Right lobe of liver (tissue), 6 donors: ENCODE measurements around the gene ARMH4. TPM values are rescaled to one million over a fixed set of nuclear protein-coding genes. Genes with fewer than 3 reads are reported as not detected.

ENCODE experiments used
- ATAC-seq, 4 donors: fragments of 200-7000 bp; cut with Tn5 transposase; one replicate each; pipeline ENCODE4 v1.9.1; 2020; ENCODE audit warnings: mild to moderate bottlenecking in 4 of 4, moderate library complexity in 4 of 4
- DNase-seq, 3 donors: peaks; one replicate each; pipeline ENCODE4 v3.0.0-alpha.2; 2020
- H3K27ac ChIP-seq, 3 donors: fragments of 200-600 bp; one replicate each; pipeline ENCODE4 v1.8.0; 2022
- H3K27me3 ChIP-seq, 2 donors: fragments of 200-600 bp; one replicate each; pipeline ENCODE4 v1.8.0; 2022
- H3K36me3 ChIP-seq, 4 donors: fragments of 200-600 bp; sonication (generic) in 1 of 4; one replicate each; pipeline versions ENCODE4 v1.5.1 to v1.8.0; 2017 to 2022; ENCODE audit warnings: control low read depth in 1 of 4
- H3K4me1 ChIP-seq, 4 donors: fragments of 200-600 bp; sonication (generic) in 1 of 4; one replicate each; pipeline versions ENCODE4 v1.5.1 to v1.8.0; 2017 to 2022; ENCODE audit warnings: control low read depth in 1 of 4
- H3K4me3 ChIP-seq, 3 donors: fragments of 200-600 bp; one replicate each; pipeline ENCODE4 v1.8.0; 2022
- H3K9me3 ChIP-seq, 4 donors: fragments of 200-600 bp; sonication (generic) in 1 of 4; one replicate each; pipeline versions ENCODE4 v1.5.1 to v1.8.0; 2017 to 2022; ENCODE audit warnings: control low read depth in 1 of 4
- CTCF ChIP-seq, 4 donors: fragments of 200-600 bp in 3 of 4; fragments of 450-650 bp in 1 of 4; IDR thresholded peaks; one replicate each; pipeline versions ENCODE4 v1.5.1 to v1.8.0; 2016 to 2022; ENCODE audit warnings: antibody characterized with exemption in 4 of 4, mild to moderate bottlenecking in 2 of 4
- POLR2A ChIP-seq: fragments of 450-650 bp; IDR thresholded peaks from one replicate; pipeline ENCODE4 v1.6.1; 2017; ENCODE audit warnings: antibody characterized with exemption, mild to moderate bottlenecking
- WGBS: methylation state at CpG from one replicate; pipeline ENCODE4 v1.1.6; 2018; ENCODE audit warnings: low coverage, low lambda C conversion rate; ENCODE audit not compliant: insufficient coverage; ENCODE audit errors: missing lambda C conversion rate; 5-methylcytosine and 5-hydroxymethylcytosine counted together
- intact Hi-C, 2 donors: fragments of 100-400 bp; cut with DNase I; formaldehyde crosslinking; loops; one replicate each; pipeline versions ENCODE4 v1.11.2 to v1.14.1; 2022
- total RNA-seq, 6 experiments: library from RNA; depleted of rRNA in 2 of 6; stranded (reverse); fragments of >200 nt in 2 of 6; fragmentation: NEBNext Ultra II Directional in 3 of 6; extraction: Animal tissue kit (Norgen Biotek cat#: 25700) in 3 of 6; gene quantifications; one replicate each; pipeline versions ENCODE4 v1.1.0 to v1.2.4, GENCODE V29; 2016 to 2023
- donor health status: DM: no; HTN: yes; CAD: no.
- donor health status: DM: no; HTN: no; CAD: no.
- donor health status: DM: no; HTN: no; CAD: no.
- donor health status: DM: no; HTN: yes; CAD: no.
- donor health status: DM: no; HTN: yes; CAD: no.

The ARMH4 gene
- total RNA-seq, 6 experiments from 2014 or later = 0.25 to 2.1 (median 0.62) TPM

DNA sequence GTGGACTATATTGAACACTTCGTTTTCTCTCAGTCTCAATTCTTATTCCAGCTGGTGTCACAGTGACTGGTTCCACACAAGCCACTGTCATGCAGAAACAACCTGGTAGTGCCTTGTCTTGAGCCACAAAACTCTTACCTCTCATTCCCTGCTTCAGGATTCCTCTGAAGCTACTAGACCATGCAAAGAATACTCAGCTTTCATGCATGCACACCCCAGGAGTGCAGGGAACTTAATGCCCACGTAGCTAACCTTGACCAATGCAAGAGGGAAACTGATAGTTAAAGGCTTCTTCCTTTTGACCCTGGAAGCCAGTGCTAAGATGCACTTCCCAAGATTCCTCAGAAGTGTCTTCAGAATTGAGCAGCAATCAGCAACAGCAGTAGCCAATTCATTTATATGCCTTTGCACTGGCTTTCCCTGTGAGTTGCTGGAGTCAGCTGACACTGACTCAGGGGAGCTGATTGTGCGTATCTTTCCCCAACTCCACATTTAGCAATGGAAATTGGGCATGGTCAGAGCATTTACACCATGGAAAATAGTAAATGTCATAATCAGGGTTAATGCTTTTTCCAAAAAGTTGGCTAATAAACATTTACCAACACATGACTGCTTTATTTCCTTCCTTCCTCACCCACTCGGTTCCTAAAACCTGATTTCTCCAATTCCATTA is 172.5 kb downstream of the ARMH4 start:
- 28% methylated on average over 3 of the region's 4 CpGs for WGBS
- Histone ChIP-seq H3K27me3 (no peaks in the 10 kb centered on the region), H3K9me3 (no peaks in the 10 kb centered on the region), H3K4me1 (no peaks in the 10 kb centered on the region), H3K4me3 (no peak overlapping the region), H3K27ac (no peak overlapping the region), H3K36me3 (no peaks in the 10 kb centered on the region)
- no peak for ATAC-seq
- no peak for TF ChIP-seq POLR2A
- no peak for TF ChIP-seq CTCF (IDR thresholded peaks at IDR 0.05)
- DNase-seq = no peak
- intact Hi-C loops = no loop called here

- DNase-seq (no peak), ATAC-seq (no peak)
- intact Hi-C loops = no loop called here
- Histone ChIP-seq H3K36me3 (no peaks in the 10 kb centered on the region), H3K4me1 (no peaks in the 10 kb centered on the region), H3K27ac (no peak overlapping the region), H3K4me3 (no peak overlapping the region), H3K9me3 (no peaks in the 10 kb centered on the region), H3K27me3 (no peaks in the 10 kb centered on the region)
- no peak for TF ChIP-seq POLR2A
- TF ChIP-seq CTCF (IDR thresholded peaks at IDR 0.05) = no peak
Measured at GRCh38 chr14:57976701-57977100, 175.3 kb downstream of the ARMH4 start.

GRCh38 chr14:57974896-57975295 is 177.1 kb downstream of the ARMH4 start:
- Histone ChIP-seq H3K27ac (no peak overlapping the region), H3K9me3 (no peaks in the 10 kb centered on the region), H3K4me1 (no peaks in the 10 kb centered on the region), H3K4me3 (no peak overlapping the region), H3K36me3 (no peaks in the 10 kb centered on the region), H3K27me3 (no peaks in the 10 kb centered on the region)
- ATAC-seq (no peak), DNase-seq (no peak)
- TF ChIP-seq CTCF (IDR thresholded peaks at IDR 0.05) (no peak), POLR2A (no peak)
- intact Hi-C loops = no loop called here
- WGBS = 25% methylated on average over 1 of the region's 1 CpG

DNA sequence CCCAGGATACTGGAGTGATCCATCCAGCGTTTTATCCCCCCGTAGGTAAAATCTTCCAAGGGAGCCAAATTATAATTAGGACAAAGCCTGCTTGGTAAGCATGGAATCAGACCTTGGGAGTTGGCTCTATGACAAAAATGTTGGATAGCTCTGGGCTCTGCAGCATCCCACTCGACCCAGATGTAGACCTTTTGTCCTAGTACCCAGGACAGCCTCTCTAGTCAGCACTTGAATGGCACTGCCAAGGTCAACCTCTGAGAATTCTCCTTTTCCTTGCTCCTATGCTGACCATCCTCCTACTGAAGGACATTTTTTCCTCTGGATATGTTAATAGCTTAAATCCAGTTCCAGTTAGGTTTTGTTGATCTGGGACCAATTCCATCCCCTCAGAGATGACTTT is 181.4 kb downstream of the ARMH4 start:
- TF ChIP-seq CTCF (IDR thresholded peaks at IDR 0.05) (no peak), POLR2A (no peak)
- Histone ChIP-seq H3K4me3 (no peak overlapping the region), H3K27ac (no peak overlapping the region), H3K4me1 (no peaks in the 10 kb centered on the region), H3K27me3 (no peaks in the 10 kb centered on the region), H3K36me3 (no peaks in the 10 kb centered on the region), H3K9me3 (no peaks in the 10 kb centered on the region)
- ATAC-seq (no peak), DNase-seq (no peak)
- intact Hi-C loops = no loop called here
- WGBS = 24% methylated on average over 3 of the region's 3 CpGs

DNA sequence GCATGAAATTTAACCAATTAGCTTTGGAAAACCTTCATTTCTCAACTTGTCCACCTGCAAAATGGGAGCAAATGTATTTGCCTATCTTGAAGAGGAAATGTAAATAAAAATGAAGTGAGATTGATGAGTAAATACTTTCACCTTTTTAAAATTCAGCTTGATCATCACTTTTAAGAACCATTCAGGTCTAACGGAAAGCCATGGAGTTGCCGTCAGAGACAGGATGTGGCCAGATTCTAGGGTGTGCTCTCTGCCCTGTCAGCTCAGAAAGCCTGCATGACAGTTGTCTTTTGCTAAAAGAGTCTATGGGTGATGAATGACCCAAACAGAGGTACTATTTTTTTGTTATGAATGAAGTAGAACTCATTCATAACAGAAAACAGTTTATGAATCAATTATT is 181.8 kb downstream of the ARMH4 start:
- no peaks in the 10 kb centered on the region for H3K36me3 ChIP-seq
- no peaks in the 10 kb centered on the region for H3K27me3 ChIP-seq
- no peaks in the 10 kb centered on the region for H3K9me3 ChIP-seq
- no peak for TF ChIP-seq CTCF (IDR thresholded peaks at IDR 0.05)
- no peak for TF ChIP-seq POLR2A
- DNase-seq = no peak
- H3K4me1 ChIP-seq = no peaks in the 10 kb centered on the region
- no peak overlapping the region for H3K4me3 ChIP-seq
- ATAC-seq = no peak
- intact Hi-C loops = no loop called here
- no peak overlapping the region for H3K27ac ChIP-seq
- 42% methylated on average over 2 of the region's 2 CpGs for WGBS
